Spleen (tissue), 11 donors: ENCODE results near the gene MAMSTR. TPM values are rescaled to one million over a fixed set of nuclear protein-coding genes. Genes with fewer than 3 reads are reported as not detected.
A peak's percentile ranks its signal among the peaks of the same experiment; 100 is the strongest.

ENCODE experiments used
- DNase-seq: peaks from one replicate; pipeline ENCODE4 v3.0.0-alpha.2; 2020
- H3K27ac ChIP-seq, 8 donors: fragments of 200-600 bp; sonication (generic) in 7 of 8; 1 replicate in 4 of 8; 2 replicates in 4 of 8; pipeline versions ENCODE4 v1.5.0 to v1.8.0; 2016 to 2021; ENCODE audit warnings: inconsistent platforms in 4 of 8, mild to moderate bottlenecking in 4 of 8, moderate library complexity in 1 of 8
- H3K27me3 ChIP-seq, 7 donors: fragments of 200-600 bp; sonication (generic) in 6 of 7; replicated peaks in 1 of 7; 1 replicate in 4 of 7; 2 replicates in 3 of 7; pipeline versions ENCODE4 v1.5.0 to v1.8.0; 2016 to 2021; ENCODE audit warnings: inconsistent platforms in 3 of 7, mild to moderate bottlenecking in 1 of 7
- H3K36me3 ChIP-seq, 6 donors: fragments of 200-600 bp; sonication (generic) in 5 of 6; 1 replicate in 4 of 6; 2 replicates in 2 of 6; pipeline versions ENCODE4 v1.5.0 to v1.8.0; 2016 to 2021; ENCODE audit warnings: inconsistent platforms in 2 of 6
- H3K4me1 ChIP-seq, 6 donors: fragments of 200-600 bp; sonication (generic) in 5 of 6; 1 replicate in 3 of 6; 2 replicates in 3 of 6; pipeline versions ENCODE4 v1.5.0 to v1.8.0; 2016 to 2021; ENCODE audit warnings: inconsistent platforms in 3 of 6
- H3K4me3 ChIP-seq, 8 donors: fragments of 200-600 bp; sonication (generic) in 7 of 8; 1 replicate in 4 of 8; 2 replicates in 4 of 8; pipeline versions ENCODE4 v1.5.0 to v1.8.0; 2016 to 2021; ENCODE audit warnings: inconsistent platforms in 4 of 8, mild to moderate bottlenecking in 4 of 8, moderate library complexity in 2 of 8
- H3K9me3 ChIP-seq, 8 donors: fragments of 200-600 bp; sonication (generic) in 7 of 8; 1 replicate in 4 of 8; 2 replicates in 4 of 8; pipeline versions ENCODE4 v1.5.0 to v1.8.0; 2016 to 2021; ENCODE audit warnings: inconsistent platforms in 4 of 8
- CTCF ChIP-seq, 11 experiments: fragments of 200-600 bp in 7 of 11; fragments of 450-650 bp in 4 of 11; sonication (generic) in 4 of 11; IDR thresholded peaks in 8 of 11; conservative IDR thresholded peaks in 3 of 11; 1 replicate in 7 of 11; 2 replicates in 4 of 11; pipeline versions ENCODE4 v1.4.0 to v1.8.0; 2016 to 2021; ENCODE audit warnings: antibody characterized with exemption in 11 of 11, inconsistent platforms in 4 of 11, mild to moderate bottlenecking in 1 of 11
- POLR2A ChIP-seq, 3 donors: fragments of 450-650 bp; IDR thresholded peaks; one replicate each; pipeline ENCODE4 v1.5.1; 2017; ENCODE audit warnings: antibody characterized with exemption in 3 of 3, mild to moderate bottlenecking in 1 of 3
- POLR2AphosphoS5 ChIP-seq, 3 donors: sonication (generic); formaldehyde crosslinking; IDR thresholded peaks; one replicate each; pipeline ENCODE4 v1.5.1; 2017; ENCODE audit warnings: antibody characterized with exemption in 3 of 3
- WGBS, 5 donors: extraction: QIAGEN DNeasy Blood & Tissue Kit in 3 of 5; methylation state at CpG; one replicate each; pipeline versions ENCODE4 v1.1.5 to v1.1.7; 2013 to 2018; 5-methylcytosine and 5-hydroxymethylcytosine counted together
- intact Hi-C: fragments of 100-400 bp; cut with DNase I; formaldehyde crosslinking; loops from one replicate; pipeline ENCODE4 v1.15.0; 2023; ENCODE audit warnings: low total_unique reads
- polyA plus RNA-seq, 3 donors: library from polyadenylated mRNA; stranded (reverse); fragments of 200-250 nt; gene quantifications; one replicate each; pipeline ENCODE4 v1.2.1, GENCODE V29; 2013
- total RNA-seq, 7 donors: library from RNA; depleted of rRNA in 3 of 7; stranded (reverse); fragments of >200 nt in 3 of 7; fragmentation: NEBNext Ultra II Directional in 4 of 7; extraction: Animal tissue kit (Norgen Biotek cat#: 25700) in 4 of 7; gene quantifications; one replicate each; pipeline versions ENCODE4 v1.1.0 to v1.2.1, GENCODE V29; 2016 to 2021
- donor health status: healthy with polysubstance abuse.
- donor health status: DM: no; HTN: no; CAD: no; lungs with moderate emphysema.
- donor health status: DM: no; HTN: no; CAD: no.
- donor health status: Bipolar disorder and iron deficiency.
- donor health status: healthy.
- donor health status: DM: no; HTN: no; CAD: no.
- donor health status: DM: yes; HTN: yes; CAD: no.

The MAMSTR gene
- total and polyA plus RNA-seq, 10 donors = 0.93 to 10.7 (median 3.9) TPM

- intact Hi-C loops = no loop called here
- Histone ChIP-seq H3K9me3 (no peaks in the 10 kb centered on the region), H3K27ac (peak overlapping the region; percentile 66 to 85 (median 81)), H3K4me3 (peak overlapping the region; percentile 50 to 83 (median 62)), H3K36me3 (peaks cover 0 to 10% (median 0%) of the 10 kb centered on the region in 6 donors), H3K27me3 (peaks cover 0 to 27% (median 20%) of the 10 kb centered on the region in 7 donors), H3K4me1 (peaks cover 0 to 58% (median 28%) of the 10 kb centered on the region in 6 donors)
- WGBS, 5 donors = 4 to 10% (median 8%) methylated on average over 33 to 51 of the region's 51 CpGs
- no peak for DNase-seq
- TF ChIP-seq CTCF (IDR thresholded peaks at IDR 0.05 in 8 of 11, conservative IDR thresholded peaks at IDR 0.05 in 3 of 11) (no peak), POLR2A (IDR thresholded peaks at IDR 0.05) (no peak), POLR2AphosphoS5 (IDR thresholded peaks at IDR 0.05) (no peak)
These were observed 20.1 kb upstream of the MAMSTR start for GRCh38 chr19:48739404-48740163.

GRCh38 chr19:48738557-48739403, 19.3 kb upstream of the MAMSTR start:
- H3K4me3 ChIP-seq = peak overlapping the region; percentile 50 to 83 (median 62)
- H3K9me3 ChIP-seq = no peaks in the 10 kb centered on the region
- H3K4me1 ChIP-seq = peaks cover 0 to 55% (median 28%) of the 10 kb centered on the region in 6 donors
- WGBS, 5 donors = 2 to 3% (median 2%) methylated on average over 53 to 96 of the region's 96 CpGs
- H3K36me3 ChIP-seq = peaks cover 0 to 18% (median 0%) of the 10 kb centered on the region in 6 donors
- intact Hi-C loops = no loop called here
- peak; percentile 97 for DNase-seq
- TF ChIP-seq CTCF (IDR thresholded peaks at IDR 0.05 in 8 of 11, conservative IDR thresholded peaks at IDR 0.05 in 3 of 11) = peak in 6 of 11 experiments; percentile 50 to 68 (median 56)
- peak in 1 of 3 donors; percentile 29 for TF ChIP-seq POLR2A (IDR thresholded peaks at IDR 0.05)
- peak; percentile 28 to 69 (median 54) for TF ChIP-seq POLR2AphosphoS5 (IDR thresholded peaks at IDR 0.05)
- H3K27ac ChIP-seq = peak overlapping the region; percentile 66 to 85 (median 81)
- peaks cover 0 to 27% (median 20%) of the 10 kb centered on the region in 7 donors for H3K27me3 ChIP-seq

GRCh38 chr19:48737360-48737998, 18.0 kb upstream of the MAMSTR start:
- WGBS, 5 donors = 65 to 80% (median 73%) methylated on average over 22 of the region's 22 CpGs
- intact Hi-C loops = no loop called here
- Histone ChIP-seq H3K4me3 (peak overlapping the region in 5 of 8 donors; percentile 59 to 83 (median 63)), H3K36me3 (peaks cover 0 to 30% (median 0%) of the 10 kb centered on the region in 6 donors), H3K27me3 (peaks cover 0 to 27% (median 20%) of the 10 kb centered on the region in 7 donors), H3K4me1 (peaks cover 0 to 55% (median 28%) of the 10 kb centered on the region in 6 donors), H3K9me3 (no peaks in the 10 kb centered on the region), H3K27ac (peak overlapping the region in 3 of 8 donors; percentile 0 to 84 (median 5))
- TF ChIP-seq POLR2A (IDR thresholded peaks at IDR 0.05) (no peak), POLR2AphosphoS5 (IDR thresholded peaks at IDR 0.05) (peak in 1 of 3 donors; percentile 56), CTCF (IDR thresholded peaks at IDR 0.05 in 8 of 11, conservative IDR thresholded peaks at IDR 0.05 in 3 of 11) (no peak)
- no peak for DNase-seq
